Erythroblast (primary cell): ENCODE measurements around the gene FANK1.

ENCODE experiments used
- GATA1 ChIP-seq: IDR thresholded peaks from 2 replicates; pipeline ENCODE4 v1.6.1; 2011; ENCODE audit warnings: low read depth, mild to moderate bottlenecking, control low read depth, low read length, moderate library complexity
- POLR2A ChIP-seq: IDR thresholded peaks from 2 replicates; pipeline ENCODE4 v1.6.1; 2011; ENCODE audit warnings: mild to moderate bottlenecking, low read length

GRCh38 chr10:125964558-125964957 lies 68.2 kb downstream of the FANK1 start:
- no peak for TF ChIP-seq POLR2A
- no peak for TF ChIP-seq GATA1
